K562 (cell line): ENCODE data around the gene ATP5PD. TPM values are rescaled to one million over a fixed set of nuclear protein-coding genes. Genes with fewer than 3 reads are reported as not detected.

ENCODE experiments used
- BRD9 ChIP-seq: fragments of 450-650 bp; IDR thresholded peaks from 2 replicates; pipeline ENCODE4 v1.6.1; 2018; ENCODE audit warnings: low read depth; ENCODE audit not compliant: partially characterized antibody
- CBX1 ChIP-seq: sonication (generic); IDR thresholded peaks from 2 replicates; pipeline ENCODE4 v1.6.1; 2016; ENCODE audit warnings: antibody characterized with exemption, low read depth, mild to moderate bottlenecking
- GTF2E2 ChIP-seq: fragments of 200-800 bp; sonication (Bioruptor generic); IDR thresholded peaks from 2 replicates; pipeline ENCODE4 v1.6.1; 2016; ENCODE audit warnings: missing genetic modification characterization, missing compliant biosample characterization
- HDAC1 ChIP-seq, 2 experiments: fragments of 450-650 bp; IDR thresholded peaks; 2 replicates each; pipeline ENCODE4 v1.6.1; 2016 to 2017; ENCODE audit warnings: inconsistent platforms in 1 of 2, mild to moderate bottlenecking in 1 of 2, moderate library complexity in 1 of 2
- HDAC8 ChIP-seq: fragments of 450-650 bp; IDR thresholded peaks from 2 replicates; pipeline ENCODE4 v1.6.1; 2016; ENCODE audit warnings: mild to moderate bottlenecking, missing genetic modification characterization, moderate library complexity, missing compliant biosample characterization
- HMG20A ChIP-seq: fragments of 450-650 bp; formaldehyde crosslinking; conservative IDR thresholded peaks from 2 replicates; pipeline ENCODE4 v1.4.0; 2020; ENCODE audit warnings: mild to moderate bottlenecking, mixed read lengths
- NFXL1 ChIP-seq: fragments of 450-650 bp; formaldehyde crosslinking; IDR thresholded peaks from 2 replicates; pipeline ENCODE4 v1.4.0; 2021; ENCODE audit warnings: mild to moderate bottlenecking
- NR1H2 ChIP-seq: sonication (generic); formaldehyde crosslinking; IDR thresholded peaks from 2 replicates; pipeline ENCODE4 v1.4.0; 2020; ENCODE audit warnings: mild to moderate bottlenecking, missing genetic modification reagents
- NUFIP1 ChIP-seq: fragments of 450-650 bp; IDR thresholded peaks from 2 replicates; pipeline ENCODE4 v1.6.1; 2018; ENCODE audit not compliant: partially characterized antibody
- OTX1 ChIP-seq: fragments of 450-650 bp; formaldehyde crosslinking; IDR thresholded peaks from 2 replicates; pipeline ENCODE4 v1.4.0; 2022; ENCODE audit warnings: mild to moderate bottlenecking
- PTBP1 ChIP-seq: fragments of 200-400 bp; formaldehyde crosslinking; IDR thresholded peaks from 2 replicates; pipeline ENCODE4 v1.6.1; 2017; ENCODE audit warnings: low read depth, low read length
- RBBP5 ChIP-seq: fragments of 200-600 bp; sonication (generic); IDR thresholded peaks from 2 replicates; pipeline ENCODE4 v1.6.1; 2012; ENCODE audit warnings: borderline replicate concordance, mild to moderate bottlenecking, low read length, control low read depth, inconsistent platforms; ENCODE audit not compliant: insufficient read depth, poor library complexity, severe bottlenecking
- RNF2 ChIP-seq: sonication (generic); IDR thresholded peaks from 2 replicates; pipeline ENCODE4 v1.6.1; 2016
- SPI1 ChIP-seq: IDR thresholded peaks from 2 replicates; pipeline ENCODE4 v1.6.1; 2011; ENCODE audit warnings: low read depth, low read length, control low read depth, borderline replicate concordance
- TOE1 ChIP-seq, 2 experiments: fragments of 450-650 bp in 1 of 2; sonication (generic) in 1 of 2; formaldehyde crosslinking in 1 of 2; IDR thresholded peaks; 2 replicates each; pipeline versions ENCODE4 v1.7.1 to v1.8.0; 2016 to 2022; ENCODE audit warnings: borderline replicate concordance in 2 of 2, mild to moderate bottlenecking in 2 of 2, antibody characterized with exemption in 1 of 2, inconsistent platforms in 1 of 2, low read depth in 1 of 2, missing genetic modification reagents in 1 of 2, moderate library complexity in 1 of 2
- TSC22D4 ChIP-seq: fragments of 450-650 bp; IDR thresholded peaks from 2 replicates; pipeline ENCODE4 v1.6.1; 2016; ENCODE audit warnings: missing genetic modification characterization, missing biosample characterization, control low read depth
- ZEB2 ChIP-seq: fragments of 450-650 bp; IDR thresholded peaks from 2 replicates; pipeline ENCODE4 v1.6.1; 2016
- ZNF77 ChIP-seq: fragments of 250-450 bp; sonication (Bioruptor Pico); IDR thresholded peaks from 2 replicates; pipeline ENCODE4 v1.5.0; 2020
- ZSCAN29 ChIP-seq: fragments of 450-650 bp; IDR thresholded peaks from 2 replicates; pipeline ENCODE4 v1.6.1; 2017
- polyA plus RNA-seq, 8 experiments: library from polyadenylated mRNA; depleted of rRNA in 4 of 8; stranded (reverse) in 5 of 8; unstranded in 3 of 8; fragments of >200 nt; fragmentation: Nextera tagmentation in 2 of 8; fragmentation: Illumina TruSeq in 1 of 8; extraction: Ambion mirVana in 2 of 8; extraction: Trizol in 1 of 8; gene quantifications; 2 replicates each; pipeline versions ENCODE4 v1.2.1 to v1.2.3, GENCODE V29; 2011 to 2014; ENCODE audit warnings: inconsistent platforms in 1 of 8, missing spikeins in 1 of 8
- total RNA-seq, 7 experiments: library from RNA; depleted of rRNA in 6 of 7; stranded (reverse); fragments of >200 nt in 6 of 7; fragmentation: Illumina TruSeq in 2 of 7; extraction: Trizol in 2 of 7; gene quantifications; 2 replicates each; pipeline versions ENCODE4 v1.2.1 to v1.2.3, GENCODE V29; 2011 to 2021; ENCODE audit warnings: low replicate concordance in 1 of 7
- TF ChIP-seq, protein P1 (sequence below): IDR thresholded peaks from 2 replicates; pipeline ENCODE4 v1.6.1; 2011; ENCODE audit not compliant: insufficient read length; ENCODE audit errors: extremely low read depth
- TF ChIP-seq, protein P2 (sequence below): sonication (generic); IDR thresholded peaks from 2 replicates; pipeline ENCODE4 v1.6.1; 2016
- TF ChIP-seq, protein P3 (sequence below): conservative IDR thresholded peaks from 2 replicates; pipeline ENCODE4 v1.6.1; 2011; ENCODE audit warnings: low read depth, mild to moderate bottlenecking, low read length; ENCODE audit not compliant: control insufficient read depth
- TF ChIP-seq, protein P4 (sequence below): fragments of 250-450 bp; sonication (Bioruptor Pico); IDR thresholded peaks from 2 replicates; pipeline ENCODE4 v1.8.0; 2022; ENCODE audit warnings: moderate library complexity, mild to moderate bottlenecking, inconsistent platforms
- TF ChIP-seq, protein P5 (sequence below): fragments of 450-650 bp; IDR thresholded peaks from 2 replicates; pipeline ENCODE4 v1.6.1; 2016; ENCODE audit warnings: borderline replicate concordance

The ATP5PD gene
- total and polyA plus RNA-seq, 9 of the 15 experiments (the other 6 are each of a cell fraction or from before 2014, with no cell fraction given), result 271 to 828 (median 432) TPM

DNA sequence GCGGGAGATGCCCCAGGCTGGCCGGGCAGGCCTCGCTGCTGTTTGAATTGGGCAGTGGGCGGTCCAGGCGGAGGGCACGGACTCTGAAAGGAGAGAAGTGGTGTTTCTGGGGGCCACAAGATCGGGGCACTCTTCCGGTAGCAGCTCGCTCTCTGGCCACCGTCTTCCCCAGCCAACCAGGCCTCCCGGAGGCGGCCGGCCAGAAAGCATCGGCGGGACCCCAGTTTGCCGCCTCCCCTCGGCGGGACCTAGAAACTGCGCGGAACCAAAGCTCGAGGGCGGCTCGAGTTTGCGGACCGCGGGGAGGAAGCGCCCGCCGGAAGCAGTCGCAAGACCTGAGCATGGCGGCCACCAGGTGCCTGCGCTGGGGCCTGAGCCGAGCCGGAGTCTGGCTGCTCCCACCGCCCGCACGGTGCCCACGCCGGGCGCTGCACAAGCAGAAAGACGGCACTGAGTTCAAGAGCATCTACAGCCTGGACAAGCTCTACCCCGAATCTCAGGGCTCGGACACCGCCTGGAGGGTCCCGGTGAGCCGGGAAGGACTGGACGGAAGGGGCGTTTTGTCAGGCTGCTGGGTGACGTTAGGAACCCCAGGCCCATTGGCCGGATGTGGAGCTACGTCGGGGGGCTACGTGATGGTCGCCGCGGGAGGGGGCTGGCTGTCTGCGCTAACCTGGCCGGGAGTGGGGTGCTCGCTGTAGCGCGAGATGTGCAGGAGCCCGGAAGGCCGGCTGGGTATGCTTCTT lies 34.2 kb downstream of the ATP5PD start, which contains the start of gene MRPL58 (continued):
- TF ChIP-seq RBBP5, result peak; percentile 93
- TF ChIP-seq CBX1, result peak; percentile 87
- peak; percentile 68; the same call in 1 of the 2 replicates for TF ChIP-seq TOE1 (IDR thresholded peaks at IDR 0.05; ENCODE audit: borderline replicate concordance)
- TF ChIP-seq TOE1 (CRISPR knock-in tag; IDR thresholded peaks at IDR 0.05; ENCODE audit: borderline replicate concordance, low read depth), result no peak
- no peak for TF ChIP-seq TSC22D4 (tag)
- TF ChIP-seq, protein P1, sequence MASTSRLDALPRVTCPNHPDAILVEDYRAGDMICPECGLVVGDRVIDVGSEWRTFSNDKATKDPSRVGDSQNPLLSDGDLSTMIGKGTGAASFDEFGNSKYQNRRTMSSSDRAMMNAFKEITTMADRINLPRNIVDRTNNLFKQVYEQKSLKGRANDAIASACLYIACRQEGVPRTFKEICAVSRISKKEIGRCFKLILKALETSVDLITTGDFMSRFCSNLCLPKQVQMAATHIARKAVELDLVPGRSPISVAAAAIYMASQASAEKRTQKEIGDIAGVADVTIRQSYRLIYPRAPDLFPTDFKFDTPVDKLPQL, result no peak
- peak in 1 of 2 experiments; percentile 85; a peak in 2 of 4 replicates for TF ChIP-seq HDAC1 (IDR thresholded peaks at IDR 0.05)
- no peak for TF ChIP-seq HMG20A (CRISPR knock-in tag)
- TF ChIP-seq, protein P2, sequence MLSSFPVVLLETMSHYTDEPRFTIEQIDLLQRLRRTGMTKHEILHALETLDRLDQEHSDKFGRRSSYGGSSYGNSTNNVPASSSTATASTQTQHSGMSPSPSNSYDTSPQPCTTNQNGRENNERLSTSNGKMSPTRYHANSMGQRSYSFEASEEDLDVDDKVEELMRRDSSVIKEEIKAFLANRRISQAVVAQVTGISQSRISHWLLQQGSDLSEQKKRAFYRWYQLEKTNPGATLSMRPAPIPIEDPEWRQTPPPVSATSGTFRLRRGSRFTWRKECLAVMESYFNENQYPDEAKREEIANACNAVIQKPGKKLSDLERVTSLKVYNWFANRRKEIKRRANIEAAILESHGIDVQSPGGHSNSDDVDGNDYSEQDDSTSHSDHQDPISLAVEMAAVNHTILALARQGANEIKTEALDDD, result no peak
- no peak for TF ChIP-seq NUFIP1
- no peak for TF ChIP-seq ZNF77
- 0 out of 2 replicates have a peak, but pooled peaks have one; percentile 13 for TF ChIP-seq PTBP1
- TF ChIP-seq RNF2, result peak; percentile 75; the same call in 1 of the 2 replicates
- peak; percentile 95 for TF ChIP-seq ZEB2
- TF ChIP-seq SPI1, result peak; percentile 30; the same call in 1 of the 2 replicates
- TF ChIP-seq, protein P3, sequence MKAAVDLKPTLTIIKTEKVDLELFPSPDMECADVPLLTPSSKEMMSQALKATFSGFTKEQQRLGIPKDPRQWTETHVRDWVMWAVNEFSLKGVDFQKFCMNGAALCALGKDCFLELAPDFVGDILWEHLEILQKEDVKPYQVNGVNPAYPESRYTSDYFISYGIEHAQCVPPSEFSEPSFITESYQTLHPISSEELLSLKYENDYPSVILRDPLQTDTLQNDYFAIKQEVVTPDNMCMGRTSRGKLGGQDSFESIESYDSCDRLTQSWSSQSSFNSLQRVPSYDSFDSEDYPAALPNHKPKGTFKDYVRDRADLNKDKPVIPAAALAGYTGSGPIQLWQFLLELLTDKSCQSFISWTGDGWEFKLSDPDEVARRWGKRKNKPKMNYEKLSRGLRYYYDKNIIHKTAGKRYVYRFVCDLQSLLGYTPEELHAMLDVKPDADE, result peak; percentile 90
- no peak for TF ChIP-seq BRD9
- 0 out of 2 replicates have a peak, but pooled peaks have one; percentile 52 for TF ChIP-seq OTX1 (CRISPR knock-in tag)
- peak; percentile 99 for TF ChIP-seq GTF2E2
- TF ChIP-seq HDAC8 (tag), result no peak
- TF ChIP-seq NFXL1 (CRISPR knock-in tag), result no peak
- TF ChIP-seq, protein P4, sequence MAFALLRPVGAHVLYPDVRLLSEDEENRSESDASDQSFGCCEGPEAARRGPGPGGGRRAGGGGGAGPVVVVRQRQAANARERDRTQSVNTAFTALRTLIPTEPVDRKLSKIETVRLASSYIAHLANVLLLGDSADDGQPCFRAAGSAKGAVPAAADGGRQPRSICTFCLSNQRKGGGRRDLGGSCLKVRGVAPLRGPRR (CRISPR knock-in tag), result 0 out of 2 replicates have a peak, but pooled peaks have one; percentile 62
- TF ChIP-seq, protein P5, sequence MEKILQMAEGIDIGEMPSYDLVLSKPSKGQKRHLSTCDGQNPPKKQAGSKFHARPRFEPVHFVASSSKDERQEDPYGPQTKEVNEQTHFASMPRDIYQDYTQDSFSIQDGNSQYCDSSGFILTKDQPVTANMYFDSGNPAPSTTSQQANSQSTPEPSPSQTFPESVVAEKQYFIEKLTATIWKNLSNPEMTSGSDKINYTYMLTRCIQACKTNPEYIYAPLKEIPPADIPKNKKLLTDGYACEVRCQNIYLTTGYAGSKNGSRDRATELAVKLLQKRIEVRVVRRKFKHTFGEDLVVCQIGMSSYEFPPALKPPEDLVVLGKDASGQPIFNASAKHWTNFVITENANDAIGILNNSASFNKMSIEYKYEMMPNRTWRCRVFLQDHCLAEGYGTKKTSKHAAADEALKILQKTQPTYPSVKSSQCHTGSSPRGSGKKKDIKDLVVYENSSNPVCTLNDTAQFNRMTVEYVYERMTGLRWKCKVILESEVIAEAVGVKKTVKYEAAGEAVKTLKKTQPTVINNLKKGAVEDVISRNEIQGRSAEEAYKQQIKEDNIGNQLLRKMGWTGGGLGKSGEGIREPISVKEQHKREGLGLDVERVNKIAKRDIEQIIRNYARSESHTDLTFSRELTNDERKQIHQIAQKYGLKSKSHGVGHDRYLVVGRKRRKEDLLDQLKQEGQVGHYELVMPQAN, result peak; percentile 80; the same call in 1 of the 2 replicates
- no peak for TF ChIP-seq ZSCAN29
- TF ChIP-seq NR1H2 (CRISPR knock-in tag), result no peak; the same call in 1 of the 2 replicates
